ENCODE results near the gene LMNA.
"Not testable (repeated sequence)": the region's sequence is repeated elsewhere in the genome, so short reads cannot be mapped to it uniquely, and the experiment has no call there.

LMNA gene

GRCh38 chr1:156104861-156105832 is 9.4 kb upstream of the LMNA start:
- no peak for DNase-seq (ENCODE audit: low read depth in 2 of 2)

- DNase-seq (ENCODE audit: low read depth in 2 of 2): no peak
These were observed 7.7 kb upstream of the LMNA start for GRCh38 chr1:156106624-156107488.

- no peak for DNase-seq (ENCODE audit: low read depth in 2 of 2)
These were observed 6.5 kb upstream of the LMNA start for GRCh38 chr1:156108057-156108456.

DNA sequence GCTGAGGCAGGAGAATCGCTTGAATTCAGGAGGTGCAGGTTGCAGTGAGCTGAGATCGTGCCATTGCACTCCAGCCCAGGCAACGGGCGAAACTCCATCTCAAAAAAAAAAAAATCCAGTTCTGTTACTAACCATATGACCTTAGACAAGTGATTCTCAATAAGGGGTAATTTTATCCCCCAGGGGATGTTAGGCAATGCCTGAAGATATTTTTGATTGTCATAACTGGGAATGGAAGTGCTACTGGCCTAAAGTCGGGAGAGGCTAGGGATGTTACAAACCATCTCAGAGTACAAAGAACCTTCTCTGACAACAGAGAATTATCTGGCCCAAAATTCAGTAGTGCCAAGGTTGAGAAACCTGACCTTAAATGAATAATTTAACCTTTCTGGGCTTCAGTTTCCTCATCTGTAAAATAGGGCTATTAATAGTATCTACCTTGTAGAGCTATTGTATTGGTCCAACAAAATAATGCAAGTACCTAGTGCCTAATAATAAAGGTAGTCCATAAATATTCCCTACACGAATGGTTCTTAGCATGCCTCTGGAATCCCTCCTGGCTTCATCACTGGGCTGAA is 5.8 kb upstream of the LMNA start:
- DNase-seq (ENCODE audit: low read depth in 2 of 2): no peak

DNA sequence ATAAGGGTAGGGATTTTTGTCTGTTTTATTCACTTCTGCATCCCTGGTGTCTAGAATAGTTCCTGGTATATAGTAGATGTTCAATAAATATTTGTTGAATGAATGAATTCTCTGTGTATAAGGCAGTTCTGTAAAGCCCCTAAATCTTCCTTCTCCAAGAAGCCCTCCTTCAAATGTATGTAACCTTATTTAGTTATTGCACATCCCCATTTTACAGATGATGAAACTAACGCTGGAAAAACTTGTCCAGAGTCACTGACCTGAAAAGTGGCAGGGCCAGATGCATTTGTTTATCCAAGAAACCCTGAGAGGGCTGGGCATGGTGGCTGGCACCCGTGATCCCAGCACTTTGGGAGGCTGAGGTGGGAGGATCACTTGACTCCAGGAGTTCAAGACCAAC is 4.3 kb upstream of the LMNA start:
- no peak for DNase-seq (ENCODE audit: low read depth in 2 of 2)

DNA sequence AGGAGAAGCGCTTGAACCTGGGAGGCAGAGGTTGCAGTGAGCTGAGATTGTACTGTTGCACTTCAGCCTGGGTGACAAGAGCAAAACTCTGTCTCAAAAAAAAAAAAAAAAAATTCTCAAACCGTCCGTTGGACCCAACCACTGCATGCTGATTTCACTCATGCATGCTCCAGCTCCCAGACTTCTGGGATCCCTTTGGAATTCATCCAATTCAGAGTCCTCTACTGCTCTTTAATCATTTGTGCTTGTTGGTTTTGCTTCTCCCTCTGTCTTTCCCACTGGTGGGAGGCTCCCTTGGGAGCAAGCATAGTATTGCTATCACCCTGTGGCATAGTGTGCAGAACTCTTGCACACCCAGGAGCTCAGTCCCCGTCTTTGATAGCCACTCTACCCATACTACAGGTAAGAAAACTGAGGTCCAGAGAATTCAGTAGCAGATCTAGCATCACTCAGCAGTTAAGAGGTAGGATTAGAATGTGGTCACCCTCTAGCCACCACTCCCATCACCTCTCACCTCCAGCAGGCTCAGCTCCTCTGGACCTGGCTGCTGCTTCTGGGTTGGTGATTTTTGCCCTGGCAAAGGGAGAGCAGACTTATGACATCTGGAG is 3.1 kb upstream of the LMNA start:
- no peak for DNase-seq (ENCODE audit: low read depth in 2 of 2)

DNA sequence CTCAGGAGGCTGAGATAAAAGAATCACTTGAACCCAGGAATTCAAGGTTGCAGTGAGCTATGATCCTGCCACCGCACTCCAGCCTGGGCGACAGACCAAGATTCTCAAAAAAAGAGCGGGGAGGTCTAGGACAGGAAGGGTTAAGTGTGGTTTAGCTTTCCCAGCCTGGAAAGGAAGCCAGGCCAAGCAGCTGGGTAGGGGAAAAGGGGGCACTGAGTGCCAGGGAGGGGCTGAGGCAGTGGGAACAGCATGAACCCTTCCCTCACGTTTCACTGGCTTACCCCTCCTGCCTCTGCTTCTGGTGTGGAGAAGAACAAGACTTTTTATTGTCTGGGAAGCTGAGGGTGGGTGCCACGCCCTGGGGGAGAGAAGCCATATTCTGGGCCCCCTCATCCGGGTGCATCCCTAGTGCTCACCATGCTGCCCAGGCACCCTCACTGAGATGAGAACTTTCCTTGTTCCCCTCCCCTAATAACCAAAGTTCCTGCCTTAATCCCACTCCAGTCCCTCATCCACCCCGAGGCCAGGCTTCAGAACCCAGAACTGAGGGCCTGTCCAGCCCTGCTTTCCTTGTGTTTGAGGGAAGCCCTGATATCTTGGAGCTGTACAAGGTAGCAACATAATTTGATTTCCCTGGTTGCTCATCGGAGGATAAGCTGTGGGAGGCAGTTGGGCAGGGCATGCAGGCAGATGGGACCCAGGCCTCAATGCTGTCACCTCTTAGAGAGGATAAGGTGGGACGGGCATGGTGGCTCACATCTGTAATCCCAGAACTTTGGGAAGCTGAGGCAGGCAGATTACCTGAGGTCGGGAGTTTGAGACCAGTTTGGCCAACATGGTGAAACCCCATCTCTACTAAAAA is 2.0 kb upstream of the LMNA start:
- no peak for DNase-seq (ENCODE audit: low read depth in 2 of 2)

DNA sequence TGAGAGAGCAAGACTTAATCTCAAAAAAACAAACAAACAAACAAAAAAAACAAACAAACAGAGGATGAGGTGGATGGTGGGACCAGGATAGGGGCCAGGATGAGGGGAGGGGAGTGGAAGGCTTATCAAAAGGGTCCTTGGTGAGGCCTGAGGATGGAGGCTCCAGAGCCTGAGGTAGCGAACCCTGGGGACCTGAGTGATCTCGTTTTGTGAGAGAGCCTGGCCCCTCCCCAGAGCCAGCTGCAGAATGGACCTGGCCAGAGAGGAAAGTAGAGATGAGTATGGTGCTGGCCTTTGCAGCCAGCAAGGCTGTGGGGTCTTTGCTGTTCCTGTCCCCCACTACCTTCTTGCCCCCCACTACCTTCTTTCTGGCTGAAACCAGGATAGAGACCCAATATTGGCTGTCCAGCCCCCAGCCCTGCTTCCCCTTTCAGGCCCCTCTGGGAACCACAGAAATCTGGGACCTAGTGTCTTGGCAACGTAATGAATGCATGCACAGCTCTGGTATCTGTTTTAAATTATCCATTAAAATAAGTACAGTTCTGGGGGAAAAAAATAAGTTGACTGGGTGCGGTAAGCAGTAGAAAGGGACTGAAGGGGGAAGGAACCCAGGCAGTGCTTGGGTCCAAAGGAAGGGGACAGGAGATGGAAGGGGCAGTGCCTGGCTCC is 1.1 kb upstream of the LMNA start:
- DNase-seq (ENCODE audit: low read depth in 2 of 2): no peak

GRCh38 chr1:156114919-156115513 is 505 bp downstream of the LMNA start:
- DNase-seq (ENCODE audit: low read depth in 2 of 2): no peak

GRCh38 chr1:156115514-156116374 is 1.2 kb downstream of the LMNA start:
- DNase-seq (ENCODE audit: low read depth in 2 of 2): no peak

DNA sequence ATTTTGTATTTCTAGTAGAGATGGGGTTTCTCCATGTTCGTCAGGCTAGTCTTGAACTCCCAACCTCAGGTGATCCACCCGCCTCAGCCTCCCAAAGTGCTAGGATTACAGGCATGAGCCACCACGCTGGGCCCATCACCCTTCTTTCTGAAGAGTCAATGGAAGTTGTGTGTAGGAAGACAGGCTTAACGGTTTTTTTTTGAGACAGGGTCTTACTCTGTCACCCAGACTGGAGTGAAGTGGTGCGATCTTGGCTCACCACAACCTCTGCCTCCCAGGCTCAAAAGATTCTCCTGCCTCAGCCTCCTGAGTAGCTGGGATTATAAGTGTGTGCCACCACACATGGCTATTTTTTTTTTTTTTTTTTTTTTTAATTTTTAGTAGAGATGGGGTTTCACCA is 2.2 kb downstream of the LMNA start:
- not testable (repeated sequence) for DNase-seq (ENCODE audit: low read depth in 2 of 2)

- DNase-seq (ENCODE audit: low read depth in 2 of 2): no peak
These were observed 3.1 kb downstream of the LMNA start for GRCh38 chr1:156117414-156118176.

- DNase-seq (ENCODE audit: low read depth in 2 of 2): no peak
These were observed 3.8 kb downstream of the LMNA start for GRCh38 chr1:156118177-156118868.

GRCh38 chr1:156119503-156120209 is 5.1 kb downstream of the LMNA start:
- no peak for DNase-seq (ENCODE audit: low read depth in 2 of 2)

DNA sequence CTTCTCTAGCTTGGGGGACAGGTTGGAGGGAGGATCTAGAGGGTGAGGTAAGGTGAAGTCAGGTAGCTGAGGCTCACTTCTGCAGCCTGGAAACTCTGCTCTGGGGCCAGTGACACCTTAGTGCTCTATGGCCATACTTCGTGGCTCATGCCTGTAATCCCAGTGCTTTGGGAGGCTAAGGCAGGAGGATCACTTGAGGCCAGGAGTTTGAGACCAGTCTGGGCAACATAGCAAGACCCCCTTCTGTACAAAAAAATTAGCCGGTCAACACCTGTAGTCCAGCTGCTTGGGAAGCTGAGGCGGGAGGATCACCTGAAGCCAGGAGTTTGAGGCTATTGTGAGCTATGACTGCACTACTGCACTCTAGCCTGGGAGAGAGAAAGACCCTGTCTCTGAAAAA is 5.8 kb downstream of the LMNA start:
- no peak for DNase-seq (ENCODE audit: low read depth in 2 of 2)

GRCh38 chr1:156121005-156121404 is 6.5 kb downstream of the LMNA start:
- not testable (repeated sequence) for DNase-seq (ENCODE audit: low read depth in 2 of 2)

DNA sequence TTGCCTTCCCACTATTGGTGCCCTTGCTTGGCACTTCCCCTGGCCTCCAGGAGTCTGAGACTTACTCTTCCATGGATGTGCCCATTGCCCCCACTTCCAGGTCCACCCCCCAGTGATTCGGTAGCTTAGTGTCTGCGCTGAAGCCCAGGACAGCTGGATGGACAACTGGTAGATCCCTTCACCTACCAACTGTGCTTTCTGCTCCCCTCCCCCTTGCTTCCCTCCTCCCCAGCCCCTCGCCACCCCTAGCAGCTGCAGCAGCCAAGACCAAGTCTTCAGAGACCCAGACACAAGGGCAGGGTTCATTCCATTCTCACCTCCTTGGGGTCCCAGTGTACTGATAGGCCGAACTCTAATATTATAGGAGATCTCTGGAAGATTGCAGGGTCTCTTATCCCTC is 6.9 kb downstream of the LMNA start:
- no peak for DNase-seq (ENCODE audit: low read depth in 2 of 2)
